PFSK-1 (cell line): ENCODE results near the gene CEP170B.

Source experiments
- FOXP2 ChIP-seq: optimal IDR thresholded peaks from 2 replicates; pipeline ENCODE3; 2011; ENCODE audit warnings: borderline replicate concordance, control low read depth, inconsistent platforms; ENCODE audit not compliant: insufficient read depth; ENCODE audit errors: extremely low read length, extremely low read depth
- POLR2AphosphoS5 ChIP-seq: IDR thresholded peaks from 2 replicates; pipeline ENCODE4 v1.6.1; 2012; ENCODE audit warnings: low read depth, mild to moderate bottlenecking, control low read depth, low read length, moderate library complexity
- SIN3A ChIP-seq: IDR thresholded peaks from 2 replicates; pipeline ENCODE4 v1.6.1; 2012; ENCODE audit warnings: mild to moderate bottlenecking, low read length, moderate library complexity, borderline replicate concordance; ENCODE audit not compliant: insufficient read depth
- TAF1 ChIP-seq: IDR thresholded peaks from 2 replicates; pipeline ENCODE4 v1.6.1; 2012; ENCODE audit warnings: low read length, control low read depth, borderline replicate concordance; ENCODE audit not compliant: insufficient read depth
- TF ChIP-seq, protein P1 (sequence below), 2 experiments: IDR thresholded peaks; 2 replicates each; pipeline versions ENCODE4 v1.6.1 to v1.8.0; 2011 to 2012; ENCODE audit warnings: low read depth in 2 of 2, low read length in 2 of 2, control low read depth in 1 of 2, inconsistent platforms in 1 of 2, mild to moderate bottlenecking in 1 of 2, moderate library complexity in 1 of 2; ENCODE audit not compliant: insufficient read depth in 1 of 2

Gene CEP170B

DNA sequence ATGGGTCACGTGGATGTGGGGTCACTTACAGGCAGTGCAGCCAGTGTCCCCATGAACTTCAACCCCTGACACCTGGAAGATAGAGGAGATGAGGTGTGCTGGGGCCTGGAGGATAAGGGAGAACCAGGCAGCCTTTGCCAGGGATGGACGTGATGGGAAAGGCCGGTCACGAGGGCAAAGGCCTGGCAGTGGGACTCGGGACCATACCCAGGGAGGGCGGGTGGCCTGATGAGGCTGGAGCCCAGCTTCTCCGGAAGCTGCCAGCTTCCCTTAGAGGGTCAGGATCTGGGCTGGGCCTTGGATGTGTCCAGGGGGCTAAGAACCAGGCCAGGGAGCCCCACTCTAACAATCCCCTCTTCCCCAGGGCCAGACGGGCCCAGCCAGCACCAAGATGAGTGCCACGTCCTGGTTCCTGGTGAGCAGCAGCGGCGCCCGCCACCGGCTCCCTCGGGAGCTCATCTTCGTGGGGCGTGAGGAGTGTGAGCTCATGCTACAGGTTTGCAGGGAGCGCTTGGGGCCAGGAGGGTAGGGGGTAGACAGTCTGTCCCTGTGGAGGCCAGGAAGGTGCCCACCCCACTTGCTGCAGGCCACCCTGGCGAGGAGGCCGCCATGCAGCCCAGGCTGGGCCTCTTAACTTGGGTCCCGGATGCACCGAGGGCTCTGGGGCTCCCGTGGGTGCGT lies 3.1 kb downstream of the CEP170B start:
- no peak for TF ChIP-seq FOXP2
- no peak for TF ChIP-seq TAF1
- no peak for TF ChIP-seq SIN3A
- TF ChIP-seq, protein P1, sequence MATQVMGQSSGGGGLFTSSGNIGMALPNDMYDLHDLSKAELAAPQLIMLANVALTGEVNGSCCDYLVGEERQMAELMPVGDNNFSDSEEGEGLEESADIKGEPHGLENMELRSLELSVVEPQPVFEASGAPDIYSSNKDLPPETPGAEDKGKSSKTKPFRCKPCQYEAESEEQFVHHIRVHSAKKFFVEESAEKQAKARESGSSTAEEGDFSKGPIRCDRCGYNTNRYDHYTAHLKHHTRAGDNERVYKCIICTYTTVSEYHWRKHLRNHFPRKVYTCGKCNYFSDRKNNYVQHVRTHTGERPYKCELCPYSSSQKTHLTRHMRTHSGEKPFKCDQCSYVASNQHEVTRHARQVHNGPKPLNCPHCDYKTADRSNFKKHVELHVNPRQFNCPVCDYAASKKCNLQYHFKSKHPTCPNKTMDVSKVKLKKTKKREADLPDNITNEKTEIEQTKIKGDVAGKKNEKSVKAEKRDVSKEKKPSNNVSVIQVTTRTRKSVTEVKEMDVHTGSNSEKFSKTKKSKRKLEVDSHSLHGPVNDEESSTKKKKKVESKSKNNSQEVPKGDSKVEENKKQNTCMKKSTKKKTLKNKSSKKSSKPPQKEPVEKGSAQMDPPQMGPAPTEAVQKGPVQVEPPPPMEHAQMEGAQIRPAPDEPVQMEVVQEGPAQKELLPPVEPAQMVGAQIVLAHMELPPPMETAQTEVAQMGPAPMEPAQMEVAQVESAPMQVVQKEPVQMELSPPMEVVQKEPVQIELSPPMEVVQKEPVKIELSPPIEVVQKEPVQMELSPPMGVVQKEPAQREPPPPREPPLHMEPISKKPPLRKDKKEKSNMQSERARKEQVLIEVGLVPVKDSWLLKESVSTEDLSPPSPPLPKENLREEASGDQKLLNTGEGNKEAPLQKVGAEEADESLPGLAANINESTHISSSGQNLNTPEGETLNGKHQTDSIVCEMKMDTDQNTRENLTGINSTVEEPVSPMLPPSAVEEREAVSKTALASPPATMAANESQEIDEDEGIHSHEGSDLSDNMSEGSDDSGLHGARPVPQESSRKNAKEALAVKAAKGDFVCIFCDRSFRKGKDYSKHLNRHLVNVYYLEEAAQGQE (IDR thresholded peaks at IDR 0.05; ENCODE audit: insufficient read depth in 1 of 2, low read depth in 2 of 2, low read length in 2 of 2): no peak
- TF ChIP-seq POLR2AphosphoS5: no peak

DNA sequence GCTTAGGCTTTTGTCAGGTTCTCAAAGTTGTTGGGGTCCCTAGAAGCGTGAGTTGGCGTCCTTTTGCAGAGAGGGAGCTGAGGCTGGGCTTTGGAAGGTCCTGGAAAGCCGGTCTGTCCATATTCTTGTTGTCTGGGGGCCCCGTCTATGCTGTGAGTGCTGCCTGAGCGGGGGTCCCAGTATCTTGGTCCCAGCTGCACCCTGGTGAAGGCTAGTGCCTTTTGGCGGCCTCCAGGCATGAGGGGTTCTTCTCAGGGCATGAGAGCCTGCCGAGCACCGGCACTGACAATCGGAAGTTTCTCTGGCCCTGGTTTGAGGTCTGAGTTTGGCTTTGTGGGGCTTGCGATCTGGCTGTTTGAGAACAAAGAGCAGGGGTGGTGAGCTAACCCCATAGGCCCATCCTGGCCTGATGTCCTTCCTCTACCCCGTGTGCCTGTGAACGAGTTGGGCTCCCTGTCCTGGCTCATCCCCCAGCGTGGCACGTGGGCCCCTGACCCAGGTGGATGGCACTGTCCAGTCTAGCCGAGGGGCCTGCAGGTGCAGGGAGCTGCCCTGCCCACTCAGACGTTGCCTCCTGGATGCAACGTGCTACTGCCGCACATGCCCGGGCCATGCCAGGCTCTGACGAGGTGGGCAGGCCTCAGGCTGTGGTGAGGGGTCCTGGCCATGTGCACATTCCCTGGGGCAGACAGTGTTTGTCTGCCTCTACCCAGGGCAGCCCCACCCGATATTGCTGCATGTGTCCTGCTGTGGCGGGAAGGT lies 3.9 kb downstream of the CEP170B start:
- TF ChIP-seq POLR2AphosphoS5 (no peak), FOXP2 (no peak), TAF1 (no peak), SIN3A (no peak)
- TF ChIP-seq, protein P1 (IDR thresholded peaks at IDR 0.05; ENCODE audit: insufficient read depth in 1 of 2, low read depth in 2 of 2, low read length in 2 of 2): no peak

DNA sequence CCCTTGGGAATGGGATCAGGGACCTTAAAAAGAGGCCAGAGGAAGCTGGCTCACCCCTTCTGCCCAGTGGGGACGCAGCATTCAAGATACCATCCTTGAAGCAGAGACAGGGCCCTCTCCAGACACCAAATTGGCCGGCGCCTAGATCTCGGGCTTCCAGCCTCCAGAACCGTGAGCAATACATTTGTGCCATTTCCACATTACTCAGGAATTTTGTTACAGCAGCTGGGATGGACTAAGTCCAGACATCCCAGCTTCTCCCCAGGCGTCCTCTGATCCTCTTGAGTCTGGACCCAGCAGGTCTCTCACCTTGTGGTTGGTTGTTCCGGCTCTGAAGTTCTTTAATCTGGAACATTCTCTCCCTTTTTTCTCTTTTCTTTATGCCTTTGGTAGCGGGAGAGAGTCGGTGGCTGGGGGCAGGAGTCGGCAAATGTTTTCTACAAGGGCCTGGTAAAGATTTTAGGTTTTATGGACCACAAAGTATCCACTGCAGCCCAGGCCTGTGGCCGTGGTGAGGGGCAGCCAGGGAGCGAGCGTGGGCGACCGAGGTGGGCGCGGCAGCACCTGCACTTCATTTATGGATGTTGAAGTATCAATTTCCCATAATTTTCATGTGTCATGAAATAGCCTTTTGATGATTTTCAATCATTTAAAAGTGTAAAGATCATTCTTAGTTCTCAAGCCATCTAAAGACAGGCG lies 4.8 kb downstream of the CEP170B start:
- TF ChIP-seq FOXP2 (no peak), SIN3A (no peak), POLR2AphosphoS5 (no peak), TAF1 (no peak)
- TF ChIP-seq, protein P1 (IDR thresholded peaks at IDR 0.05; ENCODE audit: insufficient read depth in 1 of 2, low read depth in 2 of 2, low read length in 2 of 2): no peak

DNA sequence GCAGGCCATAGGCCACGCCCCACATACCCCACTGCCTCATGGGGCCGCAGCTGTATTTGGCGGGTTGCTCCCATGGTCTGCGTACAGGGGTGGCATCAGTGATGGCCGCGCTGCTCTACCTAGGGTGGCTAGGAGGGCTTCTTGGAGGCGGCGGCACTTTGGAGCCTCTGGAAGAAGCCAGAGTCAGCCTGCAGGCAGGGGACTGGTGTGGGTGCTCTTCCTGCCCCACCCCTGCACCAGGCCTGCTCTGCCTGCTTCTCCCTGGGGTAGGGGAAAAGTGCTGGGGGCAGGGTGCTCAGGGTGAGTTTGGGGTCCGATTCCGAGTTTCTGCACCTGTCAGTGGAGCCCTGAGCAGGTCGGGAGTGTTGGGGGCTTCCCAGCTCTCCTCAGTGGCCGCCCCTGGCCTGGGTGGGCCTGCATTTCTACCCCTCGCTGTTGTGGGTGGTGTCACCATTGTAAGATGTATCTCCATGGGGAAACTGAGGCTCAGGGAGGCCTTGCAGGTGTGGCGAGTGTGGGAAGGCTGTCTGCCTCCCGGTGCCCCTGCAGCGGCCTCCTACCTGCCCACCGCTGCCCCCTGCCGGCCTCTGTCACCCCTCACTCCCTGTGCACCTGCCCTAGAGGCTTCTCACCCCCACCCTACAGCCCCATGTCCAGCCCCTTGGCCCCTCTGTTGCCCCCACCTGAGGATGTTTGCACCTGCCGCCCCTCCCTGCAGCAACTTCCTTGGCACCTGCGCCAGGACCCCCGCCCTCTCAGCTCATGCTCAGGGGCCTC lies 5.5 kb downstream of the CEP170B start:
- TF ChIP-seq FOXP2 (no peak), SIN3A (no peak), POLR2AphosphoS5 (no peak), TAF1 (no peak)
- TF ChIP-seq, protein P1 (IDR thresholded peaks at IDR 0.05; ENCODE audit: insufficient read depth in 1 of 2, low read depth in 2 of 2, low read length in 2 of 2): no peak
